Aorta (tissue), 5 donors: Measurements from ENCODE around the gene ZNF521. TPM values are rescaled to one million over a fixed set of nuclear protein-coding genes. Genes with fewer than 3 reads are reported as not detected.
A peak's percentile ranks its signal among the peaks of the same experiment; 100 is the strongest.

ENCODE experiments used
- ATAC-seq: fragments of 200-7000 bp; cut with Tn5 transposase; one replicate; pipeline ENCODE4 v1.9.1; 2022; ENCODE audit warnings: moderate library complexity; ENCODE audit not compliant: low FRiP score
- DNase-seq, 2 donors: peaks; one replicate each; pipeline ENCODE4 v3.0.0-alpha.2; 2020
- H3K27ac ChIP-seq, 2 donors: one replicate each; pipeline ENCODE4 v1.5.1; 2013; ENCODE audit warnings: low read length in 2 of 2, mild to moderate bottlenecking in 2 of 2, moderate library complexity in 2 of 2, control low read depth in 1 of 2, inconsistent platforms in 1 of 2, low read depth in 1 of 2
- H3K27me3 ChIP-seq, 2 donors: one replicate each; pipeline ENCODE4 v1.6.1; 2013; ENCODE audit warnings: control low read depth in 1 of 2, low read length in 1 of 2, mild to moderate bottlenecking in 1 of 2, moderate library complexity in 1 of 2; ENCODE audit not compliant: insufficient read depth in 2 of 2, control insufficient read depth in 1 of 2
- H3K36me3 ChIP-seq, 2 donors: one replicate each; pipeline ENCODE4 v1.6.1; 2013; ENCODE audit warnings: control low read depth in 1 of 2, low read length in 1 of 2, mild to moderate bottlenecking in 1 of 2; ENCODE audit not compliant: insufficient read depth in 2 of 2, control insufficient read depth in 1 of 2
- H3K4me1 ChIP-seq, 2 donors: one replicate each; pipeline ENCODE4 v1.6.1; 2013; ENCODE audit warnings: low read length in 2 of 2, control low read depth in 1 of 2, mild to moderate bottlenecking in 1 of 2, moderate library complexity in 1 of 2; ENCODE audit not compliant: insufficient read depth in 2 of 2, control insufficient read depth in 1 of 2
- H3K4me3 ChIP-seq, 2 donors: one replicate each; pipeline ENCODE4 v1.5.1; 2013; ENCODE audit warnings: low read length in 2 of 2, control low read depth in 1 of 2, mild to moderate bottlenecking in 1 of 2
- H3K9me3 ChIP-seq: one replicate; pipeline ENCODE4 v1.6.1; 2013; ENCODE audit warnings: mild to moderate bottlenecking, low read length; ENCODE audit not compliant: control insufficient read depth
- WGBS, 2 donors: extraction: QIAGEN DNeasy Blood & Tissue Kit; methylation state at CpG; one replicate each; pipeline ENCODE4 v1.1.7; 2013; 5-methylcytosine and 5-hydroxymethylcytosine counted together
- intact Hi-C, 2 donors: fragments of 100-400 bp; cut with DNase I; formaldehyde crosslinking; loops; one replicate each; pipeline versions ENCODE4 v1.14.2 to v1.15.0; 2022
- polyA plus RNA-seq, 2 donors: library from polyadenylated mRNA; stranded (reverse); fragments of 200-250 nt; gene quantifications; one replicate each; pipeline ENCODE4 v1.2.3, GENCODE V29; 2013
- total RNA-seq, 2 donors: library from RNA; stranded (reverse); fragmentation: NEBNext Ultra II Directional; extraction: Animal tissue kit (Norgen Biotek cat#: 25700); gene quantifications; one replicate each; pipeline ENCODE4 v1.2.1, GENCODE V29; 2021
- donor health status: healthy with polysubstance abuse.
- donor health status: Bipolar disorder and iron deficiency.
- donor health status: DM: no; HTN: no; CAD: no.
- donor health status: DM: no; HTN: no; CAD: no.
- donor health status: DM: yes; HTN: yes; CAD: no.

Gene ZNF521
- total and polyA plus RNA-seq, 4 donors, result 0.84 to 88.7 (median 14.6) TPM

DNA sequence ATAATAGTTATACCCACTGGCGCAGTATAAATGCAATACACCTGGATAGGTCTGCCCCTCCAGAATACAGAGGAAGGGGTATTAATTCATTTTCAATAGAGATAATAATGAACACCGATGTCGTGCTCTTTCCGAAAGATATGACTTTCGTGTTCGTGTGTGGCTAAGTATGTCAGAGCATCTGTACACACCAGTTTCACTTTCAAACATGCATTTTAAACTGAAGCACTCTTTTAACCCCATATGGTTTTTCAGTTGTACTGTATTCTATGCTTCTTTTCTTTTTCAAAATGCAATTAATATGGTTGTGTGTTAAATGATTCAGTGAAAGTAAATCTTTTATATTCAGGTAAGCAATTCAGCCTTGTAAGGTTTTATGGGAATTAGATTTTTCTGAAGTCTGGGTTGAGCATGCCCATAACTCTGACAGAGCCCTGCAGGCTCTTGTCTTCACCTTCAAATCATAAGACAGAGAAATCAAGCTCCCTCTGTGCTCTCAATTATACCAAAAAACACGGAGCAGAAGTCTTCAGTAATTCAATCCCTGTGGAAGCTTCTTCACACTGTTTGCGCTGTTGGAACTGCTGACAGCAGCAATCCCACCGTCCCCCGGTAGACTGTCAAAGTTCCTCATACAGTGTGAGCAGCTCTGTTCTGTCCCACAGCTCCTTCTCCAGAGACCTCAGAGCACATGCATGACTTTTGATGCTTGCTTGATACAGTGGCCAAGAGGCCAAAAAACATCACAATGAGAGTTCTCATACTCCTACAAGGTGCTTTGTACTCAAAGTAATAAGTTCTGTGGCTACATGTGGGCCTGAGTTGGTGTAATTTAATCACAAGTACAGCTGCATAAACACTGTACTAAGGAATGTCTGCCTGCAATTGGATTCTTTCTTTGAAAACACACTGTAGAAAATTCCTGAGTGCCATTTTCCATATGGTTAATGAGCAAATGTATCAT, 186.8 kb downstream of the ZNF521 start:
- Histone ChIP-seq H3K27ac (no peak overlapping the region), H3K4me1 (no peaks in the 10 kb centered on the region), H3K27me3 (no peaks in the 10 kb centered on the region), H3K9me3 (no peaks in the 10 kb centered on the region), H3K4me3 (peak overlapping the region in 1 of 2 donors; percentile 11), H3K36me3 (no peaks in the 10 kb centered on the region)
- DNase-seq, result peak in 1 of 2 donors; percentile 46
- WGBS, 2 donors, result 47 to 52% methylated on average over 10 of the region's 10 CpGs
- peak; percentile 66 for ATAC-seq
- intact Hi-C loops, result loop anchor here in 1 of 2 donors (10.0 kb wide), 1 partner anchor 280 kb away; no protein-coding TSS in a partner anchor

DNA sequence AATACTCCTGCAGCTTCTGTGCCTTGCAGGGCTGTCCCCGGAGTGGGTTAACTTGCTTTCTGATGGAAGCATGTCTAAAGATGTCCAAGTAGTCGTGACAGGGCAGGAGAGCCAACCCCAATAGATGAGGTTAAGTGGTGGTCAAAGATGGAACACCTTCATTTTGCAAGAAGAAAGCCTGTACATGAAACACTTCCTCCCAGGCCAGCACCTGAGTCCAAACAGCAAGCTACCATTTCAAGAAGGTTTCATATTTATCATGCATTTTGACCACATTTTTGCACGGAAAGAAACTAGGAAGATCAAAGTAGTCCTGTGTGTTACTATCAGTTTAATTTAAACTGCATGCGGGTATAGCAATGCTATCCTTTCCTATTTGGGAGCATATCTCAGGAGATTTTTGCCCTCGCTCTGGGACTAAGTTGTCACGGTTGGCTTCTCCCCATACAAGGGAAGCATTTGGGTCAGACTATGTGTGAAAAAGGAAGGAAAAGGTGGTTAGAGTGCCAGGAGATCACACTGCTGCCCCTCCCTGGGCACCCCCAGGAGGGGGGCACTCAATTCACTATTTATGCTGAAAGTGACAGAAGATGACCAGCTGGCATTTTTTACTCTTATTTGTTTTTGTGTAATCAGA, 187.6 kb downstream of the ZNF521 start:
- no peak overlapping the region for H3K27ac ChIP-seq
- no peak for ATAC-seq

GRCh38 chr18:25153426-25153825, 198.5 kb downstream of the ZNF521 start:
- no peak for DNase-seq
- Histone ChIP-seq H3K4me1 (no peaks in the 10 kb centered on the region), H3K36me3 (no peaks in the 10 kb centered on the region), H3K9me3 (no peaks in the 10 kb centered on the region), H3K27ac (no peak overlapping the region), H3K27me3 (no peaks in the 10 kb centered on the region), H3K4me3 (no peak overlapping the region)
- no peak for ATAC-seq
- intact Hi-C loops, result no loop called here
- 56 to 70% methylated on average over 6 of the region's 6 CpGs for WGBS, 2 donors

More for the DNA sequence above, 187.6 kb downstream of the ZNF521 start:
- WGBS, 2 donors, result 69 to 73% methylated on average over 6 of the region's 6 CpGs
- intact Hi-C loops, result loop anchor here in 1 of 2 donors (10.0 kb wide), 1 partner anchor 280 kb away; no protein-coding TSS in a partner anchor
- Histone ChIP-seq H3K27me3 (no peaks in the 10 kb centered on the region), H3K9me3 (no peaks in the 10 kb centered on the region), H3K4me3 (no peak overlapping the region), H3K4me1 (no peaks in the 10 kb centered on the region), H3K36me3 (no peaks in the 10 kb centered on the region)
- no peak for DNase-seq

GRCh38 chr18:25147877-25148488, 204.0 kb downstream of the ZNF521 start:
- Histone ChIP-seq H3K4me1 (no peaks in the 10 kb centered on the region), H3K9me3 (no peaks in the 10 kb centered on the region), H3K4me3 (no peak overlapping the region), H3K27ac (no peak overlapping the region), H3K36me3 (no peaks in the 10 kb centered on the region), H3K27me3 (no peaks in the 10 kb centered on the region)
- DNase-seq (no peak), ATAC-seq (no peak)
- intact Hi-C loops, result no loop called here
- 93% methylated on average over 5 of the region's 5 CpGs for WGBS, 2 donors

DNA sequence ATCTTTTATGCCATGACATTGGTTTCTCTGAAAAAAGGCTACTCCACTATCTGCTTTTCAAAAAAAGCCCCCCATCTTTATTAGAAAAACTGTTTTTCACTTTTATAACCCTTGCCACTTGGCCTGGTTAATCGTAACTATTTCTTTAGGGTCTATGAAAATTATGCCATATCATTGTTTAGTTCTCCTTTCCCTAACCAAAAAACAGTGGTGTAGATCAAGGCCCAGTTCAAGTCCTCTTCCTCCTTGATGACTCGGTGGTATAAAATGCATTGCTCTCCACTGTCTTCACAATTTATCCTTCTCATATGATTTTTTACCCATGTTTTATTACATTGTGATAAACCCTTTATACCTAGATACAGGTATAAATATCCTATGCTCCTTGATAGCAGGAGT, 205.5 kb downstream of the ZNF521 start:
- H3K36me3 ChIP-seq, result no peaks in the 10 kb centered on the region
- H3K4me1 ChIP-seq, result no peaks in the 10 kb centered on the region
- WGBS, 2 donors, result 91 to 93% methylated on average over 2 of the region's 2 CpGs
- H3K27me3 ChIP-seq, result no peaks in the 10 kb centered on the region
- H3K4me3 ChIP-seq, result no peak overlapping the region
- intact Hi-C loops, result no loop called here
- ATAC-seq, result no peak
- no peak overlapping the region for H3K27ac ChIP-seq
- DNase-seq, result no peak
- no peaks in the 10 kb centered on the region for H3K9me3 ChIP-seq

DNA sequence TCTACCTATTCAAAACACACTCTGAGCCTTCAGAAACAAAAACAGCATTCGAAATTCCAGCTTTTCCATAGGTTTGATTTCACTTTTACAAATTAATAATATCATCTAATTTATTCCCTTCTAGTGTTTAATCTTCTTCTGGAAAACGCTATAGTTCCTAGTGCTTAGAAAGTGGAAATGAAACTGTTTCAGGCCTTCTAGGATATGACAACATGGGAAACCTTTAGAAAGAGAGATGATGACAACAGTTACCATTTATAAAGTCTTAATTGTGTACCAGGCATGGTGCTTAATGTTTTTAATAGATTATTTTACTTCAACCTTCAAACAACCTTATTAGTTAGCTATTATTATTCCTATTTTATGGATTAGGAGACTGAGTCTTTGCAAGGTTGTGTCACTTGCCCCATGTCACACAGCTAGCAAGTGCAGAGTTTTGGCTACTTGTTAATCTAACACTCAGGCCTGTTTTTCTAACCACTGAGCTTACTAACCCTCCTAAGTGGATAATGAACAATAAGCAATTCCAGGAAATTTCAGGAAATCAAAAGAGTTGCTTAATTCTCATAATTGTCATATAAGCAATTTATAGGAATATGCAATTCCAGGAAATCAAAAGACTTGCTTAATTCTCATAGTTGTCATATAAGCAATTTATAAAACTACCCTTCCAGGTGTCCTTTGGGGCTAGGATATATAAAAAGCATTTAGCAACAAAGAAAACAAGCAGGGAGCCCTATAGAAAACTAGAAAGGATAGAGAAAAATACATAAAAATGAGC, 206.0 kb downstream of the ZNF521 start:
- DNase-seq (no peak), ATAC-seq (no peak)
- 82 to 84% methylated on average over 2 of the region's 2 CpGs for WGBS, 2 donors
- no peaks in the 10 kb centered on the region for H3K9me3 ChIP-seq
- H3K4me1 ChIP-seq, result no peaks in the 10 kb centered on the region
- no peaks in the 10 kb centered on the region for H3K27me3 ChIP-seq
- no peak overlapping the region for H3K27ac ChIP-seq
- no peaks in the 10 kb centered on the region for H3K36me3 ChIP-seq
- intact Hi-C loops, result no loop called here
- H3K4me3 ChIP-seq, result no peak overlapping the region

- Histone ChIP-seq H3K27me3 (no peaks in the 10 kb centered on the region), H3K27ac (no peak overlapping the region), H3K4me3 (no peak overlapping the region), H3K4me1 (no peaks in the 10 kb centered on the region), H3K9me3 (no peaks in the 10 kb centered on the region), H3K36me3 (no peaks in the 10 kb centered on the region)
- ATAC-seq (peak; percentile 36), DNase-seq (no peak)
- WGBS, 2 donors, result 32 to 36% methylated on average over 2 of the region's 2 CpGs
- intact Hi-C loops, result no loop called here
Observed at GRCh38 chr18:25144820-25145219, 207.1 kb downstream of the ZNF521 start.

DNA sequence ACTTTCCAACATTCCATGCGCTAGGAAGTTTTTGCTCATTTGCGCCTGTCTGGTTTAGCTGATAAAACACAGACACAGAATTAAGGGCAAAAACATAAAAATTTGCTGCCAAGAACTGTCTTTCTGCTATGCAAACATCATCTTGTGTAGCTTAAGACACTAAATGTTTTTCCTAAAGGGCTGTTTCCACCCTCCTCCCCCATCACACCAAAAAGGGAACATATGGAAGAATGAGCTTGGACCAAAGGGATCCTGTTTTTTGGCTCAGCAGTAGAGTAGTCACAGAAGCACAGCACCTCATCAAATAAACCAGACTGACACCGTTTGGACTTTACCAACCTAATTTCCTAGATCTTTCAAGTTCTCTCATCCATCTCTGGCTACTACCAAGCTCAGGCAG, 210.1 kb downstream of the ZNF521 start:
- no peak for ATAC-seq

More for the DNA sequence above, 210.1 kb downstream of the ZNF521 start:
- no peaks in the 10 kb centered on the region for H3K4me1 ChIP-seq
- no peaks in the 10 kb centered on the region for H3K27me3 ChIP-seq
- DNase-seq, result no peak
- WGBS, 2 donors, result 54 to 65% methylated on average over 3 of the region's 3 CpGs
- H3K4me3 ChIP-seq, result no peak overlapping the region
- intact Hi-C loops, result no loop called here
- no peak overlapping the region for H3K27ac ChIP-seq
- no peaks in the 10 kb centered on the region for H3K36me3 ChIP-seq
- H3K9me3 ChIP-seq, result no peaks in the 10 kb centered on the region
